H54 (cell line): ENCODE data around the gene CDH15.

Experiments
- DNase-seq: peaks from one replicate; pipeline ENCODE4 v3.0.0; 2011; ENCODE audit warnings: low spot score, mixed read lengths; ENCODE audit not compliant: insufficient read length
- FAIRE-seq: peaks from 3 replicates; lab custom pipeline; 2011; peaks lifted over from hg19 to GRCh38; lab: Jason Lieb, UNC
- POLR2A ChIP-seq: IDR thresholded peaks from 2 replicates; pipeline ENCODE4 v1.6.1; 2011; ENCODE audit warnings: low read depth, mild to moderate bottlenecking, low read length

Gene CDH15

DNA sequence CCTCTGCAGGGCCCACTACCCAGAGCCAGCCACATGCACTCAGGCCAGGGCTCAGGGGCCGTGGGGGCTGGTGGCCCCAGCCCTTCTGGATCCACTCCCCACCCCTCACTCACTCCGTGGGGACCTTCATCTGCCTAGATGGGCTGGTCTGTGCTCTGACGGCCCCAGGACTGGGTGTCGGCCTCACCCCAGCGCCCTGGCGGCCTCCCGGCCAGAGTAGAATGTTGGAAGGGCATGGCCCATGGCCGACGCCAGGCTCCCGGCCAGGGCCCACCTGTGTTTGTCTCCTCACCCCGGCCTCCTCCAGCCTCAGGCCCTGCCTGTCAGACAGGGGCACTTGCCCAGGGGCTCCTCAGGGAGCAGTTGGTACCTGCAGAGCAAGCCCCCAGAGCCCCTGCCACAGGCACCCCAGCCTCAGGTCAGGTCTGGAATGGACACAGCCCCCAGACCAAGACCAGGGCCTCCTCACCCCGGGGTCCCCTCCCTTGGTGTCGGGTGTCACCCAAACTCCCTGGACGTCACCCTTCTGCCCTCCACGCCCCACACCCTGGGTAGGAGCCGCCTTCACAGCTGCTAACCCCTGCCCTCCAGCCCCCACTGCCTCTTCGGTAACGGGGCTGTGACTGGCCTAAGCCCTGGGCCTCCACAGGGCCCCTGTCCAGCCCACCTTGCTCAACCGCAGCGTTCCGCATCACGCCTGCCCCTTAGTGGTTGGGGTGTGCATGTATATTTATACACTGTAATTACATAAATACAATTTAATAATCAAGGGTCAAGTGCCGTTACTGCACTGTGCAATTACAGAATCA is 3.0 kb upstream of the CDH15 start:
- no peak for TF ChIP-seq POLR2A
- FAIRE-seq: no peak
- DNase-seq: no peak

DNA sequence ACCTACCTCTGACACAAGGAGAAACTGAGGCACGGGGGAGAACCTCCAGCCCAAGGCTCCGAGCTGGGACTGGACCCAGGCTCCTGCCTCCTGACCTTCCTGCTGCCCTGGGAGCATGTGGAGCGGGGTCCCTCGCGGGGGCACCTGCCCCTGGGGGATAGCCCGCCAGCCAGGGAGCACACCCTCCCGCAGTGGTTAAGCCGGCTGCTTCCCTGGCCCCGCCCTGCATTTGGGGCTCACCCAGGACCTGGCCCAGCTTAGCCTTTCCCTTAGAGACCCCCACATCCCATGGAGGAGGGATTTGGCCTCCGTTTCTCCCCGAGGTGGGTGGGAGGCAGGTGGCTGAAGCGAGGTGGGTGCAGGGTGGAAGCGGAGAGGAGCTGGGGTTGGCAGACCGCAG is 1.8 kb upstream of the CDH15 start:
- FAIRE-seq (no peak), DNase-seq (no peak)
- no peak for TF ChIP-seq POLR2A

DNA sequence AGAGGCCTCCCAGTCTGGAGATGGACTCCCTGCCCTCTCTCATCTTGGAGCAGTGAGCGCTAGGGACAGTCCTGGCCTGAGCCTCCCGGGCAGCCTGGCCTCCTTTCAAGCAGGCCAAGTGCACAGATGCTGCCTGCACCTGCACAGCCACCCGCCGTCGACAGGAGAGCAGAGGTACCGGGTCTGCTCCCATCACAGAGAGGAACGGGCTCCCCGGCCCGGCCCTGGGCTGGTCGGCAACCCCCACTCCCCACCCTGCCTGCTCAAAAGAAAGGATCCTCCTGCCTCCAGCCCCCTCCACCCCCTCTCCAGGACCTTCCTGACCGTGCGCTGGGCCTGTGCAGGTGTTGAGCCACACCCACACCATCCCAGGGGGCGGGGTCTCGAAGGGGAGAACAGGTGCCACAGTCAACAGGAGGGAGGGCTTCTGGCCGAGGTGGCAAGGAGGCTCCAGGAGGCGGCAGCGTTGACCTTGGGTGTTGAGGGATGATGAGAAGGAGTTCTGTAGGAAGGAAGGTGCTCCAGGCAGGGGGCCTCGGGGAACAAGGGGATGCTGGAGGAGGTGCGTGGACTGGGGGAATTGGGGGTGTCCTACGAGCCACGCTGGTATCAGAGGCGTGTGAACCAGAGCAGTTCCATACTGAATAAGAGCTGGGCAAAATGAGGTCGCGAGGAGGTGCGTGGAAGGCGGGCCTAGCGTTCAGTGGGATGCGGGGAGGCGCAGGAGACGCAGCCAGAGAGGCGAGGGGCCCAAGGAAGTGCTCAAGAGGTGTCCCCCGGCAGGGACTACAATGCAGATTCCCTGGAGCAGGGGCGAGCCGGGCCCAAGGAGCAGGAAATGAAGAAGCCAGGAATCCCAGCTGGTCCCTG is 967 bp upstream of the CDH15 start:
- DNase-seq (no peak), FAIRE-seq (no peak)
- TF ChIP-seq POLR2A: no peak

DNA sequence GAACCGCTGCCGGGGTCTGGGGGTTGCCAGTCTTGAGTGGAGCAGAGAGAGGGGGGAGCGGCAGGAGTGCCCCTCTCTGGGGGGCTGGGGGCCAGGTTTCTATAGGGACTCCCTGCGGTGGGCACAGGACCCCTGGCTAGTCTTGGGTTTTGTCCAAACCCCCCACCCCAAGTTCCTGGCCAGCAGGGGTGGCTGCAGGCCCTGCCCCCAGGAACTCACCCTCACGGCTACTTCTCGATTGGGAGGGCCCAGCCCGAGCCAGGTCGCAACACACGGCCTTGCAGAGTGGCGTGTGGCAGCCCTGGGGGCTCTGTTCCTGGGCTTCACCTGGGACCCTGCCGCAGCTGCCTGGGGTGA is 601 bp downstream of the CDH15 start:
- no peak for FAIRE-seq
- no peak for TF ChIP-seq POLR2A
- DNase-seq: no peak

DNA sequence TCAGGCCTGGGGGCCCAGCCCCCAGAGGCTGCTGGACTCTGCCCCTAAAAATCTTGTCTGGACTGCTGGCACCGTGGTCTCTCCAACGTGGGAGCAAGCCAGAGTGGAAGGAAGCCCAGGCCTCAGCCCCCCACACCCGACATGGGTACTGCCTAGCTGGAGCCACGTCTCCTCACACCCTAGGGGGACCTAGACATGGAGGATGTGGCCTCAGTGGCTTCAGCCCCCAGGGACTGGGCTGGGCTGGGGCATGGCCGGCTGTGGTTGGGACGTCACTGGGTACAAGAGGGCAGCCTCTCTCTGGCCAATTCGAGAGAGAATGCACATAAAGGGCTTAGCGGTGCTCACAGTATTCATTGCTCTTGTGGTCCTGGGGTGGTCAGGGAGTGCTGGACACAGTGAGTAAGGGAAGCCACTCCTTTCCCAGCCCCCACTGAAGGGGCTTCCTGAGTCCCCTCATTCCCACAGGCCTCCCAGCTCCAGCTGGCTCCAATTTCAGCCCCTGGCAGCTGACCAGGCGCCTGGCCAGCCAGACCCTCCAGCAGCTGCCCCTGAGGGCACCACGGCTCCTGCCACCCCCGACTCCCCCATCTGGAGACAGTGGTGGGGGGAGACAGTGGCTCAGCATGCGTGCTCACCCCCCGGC is 1.1 kb downstream of the CDH15 start:
- TF ChIP-seq POLR2A: no peak
- DNase-seq (no peak), FAIRE-seq (no peak)

DNA sequence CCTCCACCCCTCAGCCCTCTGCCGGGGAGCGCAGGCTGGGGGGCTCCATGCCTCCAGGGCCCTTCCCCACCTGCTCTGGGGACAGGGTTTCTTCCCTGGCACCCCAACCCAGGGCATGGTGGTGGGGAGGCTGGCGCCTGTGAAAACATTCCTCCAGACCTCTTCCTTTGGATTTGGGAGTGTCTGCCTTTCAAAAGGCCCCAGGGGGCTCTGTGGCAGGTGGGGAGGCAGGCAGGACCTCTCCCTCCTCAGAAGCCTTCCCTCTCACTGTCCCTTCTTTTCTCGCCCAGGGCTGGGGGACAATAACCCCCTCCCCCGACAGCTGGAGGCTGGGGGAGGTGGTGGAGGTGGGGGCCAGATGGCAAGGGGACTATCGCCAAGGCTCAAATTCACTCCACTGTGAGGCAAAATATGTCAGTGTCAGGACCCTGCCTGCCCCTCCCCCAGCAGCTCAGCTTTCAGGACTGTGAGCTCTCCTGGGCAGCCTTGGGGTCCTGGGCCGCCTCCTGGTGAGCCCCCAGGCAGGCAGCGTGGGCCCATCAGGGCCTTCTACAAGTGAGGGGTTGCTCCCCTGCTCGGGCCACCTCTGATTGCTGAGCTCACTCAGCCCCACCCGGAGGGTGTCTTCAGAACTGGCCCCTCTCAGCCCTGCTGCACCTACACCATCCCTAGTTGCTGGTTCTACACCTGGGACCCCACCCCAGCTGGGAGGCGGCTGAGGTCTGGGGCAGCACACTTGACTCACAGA is 1.8 kb downstream of the CDH15 start:
- no peak for FAIRE-seq
- DNase-seq: no peak
- TF ChIP-seq POLR2A: no peak

DNA sequence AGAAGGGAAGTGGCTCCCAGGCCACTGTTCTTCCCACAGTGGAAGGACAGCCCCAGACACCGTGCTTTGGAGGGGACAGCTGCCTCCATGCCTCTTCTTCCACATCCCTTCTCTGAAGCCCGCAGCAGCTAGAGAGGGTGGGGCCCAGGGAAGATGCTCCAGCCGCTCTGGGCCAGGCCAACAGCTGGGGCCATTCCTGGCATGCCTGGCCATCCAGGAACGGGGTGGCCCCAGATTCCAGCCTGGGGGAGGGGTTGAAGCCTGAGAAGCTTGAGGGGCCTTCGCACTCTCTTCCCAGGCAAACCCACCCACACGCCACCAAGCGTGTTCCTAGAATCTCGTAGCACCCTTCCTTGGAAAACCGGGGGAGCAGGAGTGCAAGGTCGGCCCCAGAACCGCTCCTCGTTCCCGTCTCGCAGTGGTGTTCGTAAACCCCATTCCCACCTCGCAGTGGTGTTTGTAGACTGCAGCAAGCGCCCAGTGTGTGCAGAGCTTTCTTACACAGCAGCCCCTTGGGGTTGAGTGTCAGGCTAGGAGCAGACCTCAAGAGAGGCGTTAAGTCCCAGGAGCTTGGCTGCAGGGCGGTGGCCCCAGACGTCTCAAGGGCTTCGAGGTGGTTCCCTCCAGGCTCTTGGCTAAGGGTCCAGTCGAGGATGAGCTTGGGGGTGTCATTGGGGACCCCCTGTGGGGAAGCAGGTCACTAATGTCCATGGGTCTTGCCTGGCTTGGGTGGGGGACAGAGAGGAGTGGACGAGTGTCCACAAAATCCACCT is 2.7 kb downstream of the CDH15 start:
- no peak for TF ChIP-seq POLR2A
- DNase-seq (no peak), FAIRE-seq (no peak)

DNA sequence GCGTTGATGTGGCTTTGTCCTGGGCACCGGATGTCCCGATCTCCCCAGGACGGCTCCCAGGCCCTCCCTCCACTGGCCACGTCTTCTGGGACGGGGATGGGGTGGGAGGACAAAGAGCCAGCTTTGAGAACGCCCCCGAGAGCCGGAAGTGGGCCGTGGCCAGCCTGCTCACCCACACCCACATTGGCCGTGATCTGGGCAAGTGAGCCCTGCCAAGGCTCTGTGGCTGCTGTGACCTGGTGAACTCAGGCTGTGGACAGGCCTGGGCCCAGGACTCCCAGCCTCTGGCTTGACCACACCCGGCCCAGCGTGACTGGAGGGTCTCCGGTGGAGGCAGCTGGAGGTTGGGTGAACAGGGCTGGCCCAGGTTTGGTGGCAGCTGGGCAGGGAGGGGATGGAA is 3.3 kb downstream of the CDH15 start:
- DNase-seq: no peak
- TF ChIP-seq POLR2A: no peak
- no peak for FAIRE-seq

DNA sequence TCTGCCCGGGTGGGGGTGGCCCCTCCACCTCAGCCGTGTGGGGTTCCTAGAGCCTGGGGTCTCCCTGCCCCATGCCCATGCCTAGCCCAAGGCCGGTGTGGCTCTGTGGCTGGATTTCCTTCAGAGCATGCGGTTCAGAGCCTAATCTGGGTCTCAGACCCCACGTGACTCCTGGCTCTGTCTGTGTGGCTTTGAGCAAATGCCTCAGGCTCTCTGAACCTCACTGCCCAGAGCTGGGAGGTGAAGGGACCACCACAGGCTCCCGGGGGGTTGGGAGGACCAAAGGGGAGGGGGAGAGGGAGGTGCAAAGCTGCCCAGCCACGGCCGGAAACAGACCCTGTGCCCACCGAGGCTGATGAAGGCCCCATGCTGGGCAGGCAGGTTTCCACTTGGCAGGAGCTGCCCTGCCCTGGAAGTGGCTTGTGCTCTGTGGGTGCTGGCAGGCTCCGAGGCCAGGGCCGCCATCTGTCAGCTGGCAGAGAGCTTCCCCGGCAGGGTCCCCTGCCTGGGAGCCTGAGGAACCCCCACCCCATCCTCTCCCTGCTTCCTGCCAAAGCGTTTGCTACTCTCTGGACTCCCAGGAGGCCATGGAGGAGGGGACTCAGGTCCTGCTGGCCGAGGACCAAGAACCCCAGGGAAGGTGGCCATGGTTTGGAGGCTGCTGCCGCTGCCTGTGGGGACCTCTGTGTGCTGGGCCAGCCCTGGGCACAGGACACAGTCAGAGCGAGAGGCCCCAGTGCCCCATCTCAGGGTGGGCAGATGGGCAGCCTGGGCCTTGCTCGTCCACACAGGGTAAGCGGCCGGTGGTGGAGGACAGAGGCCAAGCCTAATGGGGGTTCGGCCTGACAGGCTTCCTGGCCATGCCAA is 4.0 kb downstream of the CDH15 start:
- FAIRE-seq: no peak
- TF ChIP-seq POLR2A: no peak
- DNase-seq: no peak

DNA sequence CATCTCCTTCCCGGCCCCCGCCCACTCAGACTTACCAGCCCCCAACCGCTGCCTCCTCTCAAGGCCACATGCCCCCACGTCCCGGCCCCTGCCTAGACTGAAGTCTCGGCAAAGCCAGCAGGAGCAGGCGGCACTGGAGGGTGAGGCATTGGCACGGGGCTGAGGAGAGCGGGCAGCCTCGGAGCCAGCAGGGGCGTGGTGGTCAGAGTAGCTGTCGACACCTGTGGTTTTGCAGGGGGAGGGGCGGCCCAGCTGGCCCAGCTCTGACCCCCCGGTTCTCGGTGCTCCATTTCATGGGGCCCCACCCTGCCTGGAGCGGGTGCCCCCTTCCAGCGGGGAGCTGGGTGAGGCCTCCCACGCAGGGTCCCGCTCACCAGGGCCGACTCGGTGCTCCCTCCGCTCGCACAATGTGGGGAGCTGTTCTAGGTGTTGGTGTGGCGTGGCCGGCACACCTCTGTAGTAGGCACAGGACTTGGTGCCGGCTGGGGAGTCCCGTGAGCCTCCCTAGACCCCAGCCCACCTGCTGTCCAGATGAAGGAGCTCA is 4.7 kb downstream of the CDH15 start:
- no peak for FAIRE-seq
- DNase-seq: no peak
- no peak for TF ChIP-seq POLR2A

DNA sequence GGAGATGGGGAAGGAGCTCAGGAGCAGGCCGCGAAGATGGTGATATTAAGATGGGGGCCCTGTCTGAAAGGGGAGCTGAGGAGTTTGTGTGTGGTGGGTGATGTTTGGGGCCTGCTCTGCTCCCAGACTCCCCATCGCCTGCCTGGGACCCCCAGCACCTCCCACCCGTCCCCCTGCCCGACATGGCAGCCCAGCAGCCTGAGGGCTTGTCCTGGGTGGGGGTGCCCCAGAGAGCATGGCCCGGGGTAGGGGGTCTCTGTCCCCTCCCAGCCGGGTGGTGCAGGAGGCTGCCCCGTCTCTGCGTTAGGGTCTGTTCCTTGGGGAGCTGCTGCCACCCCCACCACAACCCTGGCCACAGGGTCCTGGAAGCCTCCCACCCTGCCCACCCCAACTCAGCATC is 5.2 kb downstream of the CDH15 start:
- FAIRE-seq: no peak
- no peak for DNase-seq
- no peak for TF ChIP-seq POLR2A

DNA sequence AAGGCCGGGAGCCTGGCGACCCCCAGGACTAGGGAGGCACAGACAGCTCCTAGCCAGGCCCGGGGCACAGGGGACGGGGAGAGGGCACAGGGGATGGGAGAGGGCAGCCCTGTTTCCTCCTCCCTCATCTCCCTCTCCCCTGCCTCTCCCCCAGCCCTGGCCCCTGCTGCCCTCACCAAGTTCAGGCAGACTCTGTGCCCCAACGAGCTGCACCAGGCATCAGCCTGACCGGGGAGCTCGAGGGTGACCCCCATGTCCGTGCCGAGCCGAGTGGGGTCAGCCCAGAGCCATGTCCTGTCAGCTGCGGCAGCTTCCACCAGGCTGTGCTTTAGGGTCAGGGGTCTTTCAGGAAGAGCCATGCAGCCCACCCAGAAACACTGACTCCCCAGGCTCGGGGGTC is 6.0 kb downstream of the CDH15 start:
- FAIRE-seq (no peak), DNase-seq (no peak)
- TF ChIP-seq POLR2A: no peak
